HepG2 (cell line): Measurements from ENCODE around the gene NIPSNAP3A.

Experiments used
- AHR ChIP-seq: IDR thresholded peaks from 2 replicates; pipeline ENCODE4 v1.6.1; 2018; ENCODE audit warnings: missing genetic modification reagents, missing compliant biosample characterization
- CEBPB ChIP-seq: IDR thresholded peaks from 2 replicates; pipeline ENCODE4 v1.6.1; 2011; ENCODE audit warnings: low read depth, low read length, improper control_type of control experiment, borderline replicate concordance
- FOXA3 ChIP-seq: IDR thresholded peaks from 2 replicates; pipeline ENCODE4 v1.6.1; 2016; ENCODE audit warnings: missing genetic modification reagents, missing compliant biosample characterization
- NKX3-1 ChIP-seq: sonication (generic); formaldehyde crosslinking; IDR thresholded peaks from 2 replicates; pipeline ENCODE4 v1.5.0; 2020; ENCODE audit warnings: missing genetic modification reagents
- RXRA ChIP-seq: sonication (generic); formaldehyde crosslinking; IDR thresholded peaks from 2 replicates; pipeline ENCODE4 v1.5.1; 2020; ENCODE audit warnings: missing genetic modification reagents
- ZBTB20 ChIP-seq: sonication (generic); formaldehyde crosslinking; IDR thresholded peaks from 2 replicates; pipeline ENCODE4 v1.8.1; 2023; ENCODE audit warnings: missing genetic modification reagents, low read depth, mild to moderate bottlenecking, borderline replicate concordance
- ZNF101 ChIP-seq: sonication (generic); formaldehyde crosslinking; IDR thresholded peaks from 2 replicates; pipeline ENCODE4 v1.4.0; 2020; ENCODE audit warnings: mild to moderate bottlenecking, low read depth, missing genetic modification reagents, borderline replicate concordance
- TF ChIP-seq, protein P1 (sequence below): sonication (generic); formaldehyde crosslinking; IDR thresholded peaks from 2 replicates; pipeline ENCODE4 v1.5.0; 2020; ENCODE audit warnings: mild to moderate bottlenecking, missing genetic modification reagents, moderate library complexity

DNA sequence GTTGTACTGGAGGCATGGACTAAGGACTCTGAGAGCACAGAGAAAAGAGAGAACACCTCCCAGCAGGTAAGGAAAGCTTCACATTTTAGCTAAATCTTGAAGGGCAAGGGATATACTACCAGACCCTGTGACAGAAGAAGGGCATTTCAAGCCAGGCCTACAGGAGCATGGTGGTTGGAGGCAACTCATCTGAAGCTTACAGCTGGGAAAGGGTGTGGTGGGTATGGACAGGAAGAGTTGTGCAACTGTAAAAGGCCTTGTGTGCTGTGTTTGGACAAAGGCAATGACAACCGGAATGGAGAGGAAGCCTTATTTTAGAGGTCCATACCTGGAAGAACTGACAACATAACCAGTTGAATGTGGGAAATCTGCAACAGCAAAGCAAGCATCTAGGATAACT, 47.6 kb downstream of the NIPSNAP3A start:
- TF ChIP-seq AHR (CRISPR knock-in tag): no peak
- TF ChIP-seq CEBPB: peak; percentile 45; the same call in 1 of the 2 replicates
- TF ChIP-seq RXRA (CRISPR knock-in tag): no peak
- no peak for TF ChIP-seq ZNF101 (CRISPR knock-in tag)
- TF ChIP-seq FOXA3: no peak
- TF ChIP-seq NKX3-1: no peak
- TF ChIP-seq ZBTB20 (CRISPR knock-in tag): no peak
- TF ChIP-seq, protein P1, sequence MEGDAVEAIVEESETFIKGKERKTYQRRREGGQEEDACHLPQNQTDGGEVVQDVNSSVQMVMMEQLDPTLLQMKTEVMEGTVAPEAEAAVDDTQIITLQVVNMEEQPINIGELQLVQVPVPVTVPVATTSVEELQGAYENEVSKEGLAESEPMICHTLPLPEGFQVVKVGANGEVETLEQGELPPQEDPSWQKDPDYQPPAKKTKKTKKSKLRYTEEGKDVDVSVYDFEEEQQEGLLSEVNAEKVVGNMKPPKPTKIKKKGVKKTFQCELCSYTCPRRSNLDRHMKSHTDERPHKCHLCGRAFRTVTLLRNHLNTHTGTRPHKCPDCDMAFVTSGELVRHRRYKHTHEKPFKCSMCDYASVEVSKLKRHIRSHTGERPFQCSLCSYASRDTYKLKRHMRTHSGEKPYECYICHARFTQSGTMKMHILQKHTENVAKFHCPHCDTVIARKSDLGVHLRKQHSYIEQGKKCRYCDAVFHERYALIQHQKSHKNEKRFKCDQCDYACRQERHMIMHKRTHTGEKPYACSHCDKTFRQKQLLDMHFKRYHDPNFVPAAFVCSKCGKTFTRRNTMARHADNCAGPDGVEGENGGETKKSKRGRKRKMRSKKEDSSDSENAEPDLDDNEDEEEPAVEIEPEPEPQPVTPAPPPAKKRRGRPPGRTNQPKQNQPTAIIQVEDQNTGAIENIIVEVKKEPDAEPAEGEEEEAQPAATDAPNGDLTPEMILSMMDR: no peak
